ENCODE measurements around the gene FOSB.

DNA sequence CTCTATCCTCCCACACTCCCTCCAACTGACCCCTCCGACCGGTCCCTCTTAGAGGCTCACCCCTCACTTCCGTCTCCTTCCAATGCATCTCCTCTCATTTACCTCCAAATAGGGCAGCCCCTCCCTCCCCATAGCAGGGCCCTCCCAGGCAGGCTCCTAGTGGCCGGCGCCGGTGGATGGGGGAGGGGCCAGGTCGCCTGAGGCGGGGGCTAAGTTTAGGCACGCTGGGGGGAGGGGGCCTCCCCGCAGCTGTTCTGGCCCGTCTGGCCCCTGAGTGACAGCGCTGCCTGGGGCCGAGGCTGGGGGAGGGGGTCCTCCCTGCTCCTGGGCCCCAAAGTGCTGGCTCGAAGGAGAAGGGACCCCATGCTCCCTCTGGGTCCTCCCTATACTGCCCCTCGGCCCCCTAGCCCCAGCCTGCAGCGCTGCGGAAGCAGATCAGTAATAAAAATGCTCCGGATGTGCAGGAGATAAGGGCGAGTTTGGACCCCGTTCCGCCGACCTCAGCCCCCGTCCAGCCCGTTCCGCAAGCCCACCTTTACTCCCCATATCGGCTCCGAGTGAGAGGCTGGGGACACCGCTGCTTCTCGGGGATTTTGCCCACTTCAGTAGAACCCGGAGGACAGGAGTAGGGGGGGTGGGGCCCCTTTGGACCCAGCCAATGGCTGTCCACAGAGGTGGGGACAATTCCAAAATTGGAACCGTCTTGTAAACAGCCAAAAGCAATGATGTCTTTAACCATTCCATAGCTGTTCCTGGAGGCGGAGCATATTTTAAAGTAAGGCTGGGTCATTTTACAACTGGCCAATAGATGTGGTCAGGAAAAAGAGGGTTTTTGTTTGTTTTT lies 25.1 kb downstream of the FOSB start:
- no peak for TF ChIP-seq CTCF (conservative IDR thresholded peaks at IDR 0.05 in 1 of 2, IDR thresholded peaks at IDR 0.05 in 1 of 2; ENCODE audit: low read depth in 1 of 2, low read length in 2 of 2)
- no peak for TF ChIP-seq EZH2 (IDR thresholded peaks at IDR 0.05; ENCODE audit: low read length, missing control alignments)

All from fibroblast of lung (primary cell).